CD1c-positive myeloid dendritic cell (primary cell): ENCODE data around the gene CBX7.

Source experiments
- DNase-seq: peaks from one replicate; pipeline ENCODE4 v3.0.0-alpha.2; 2016; ENCODE audit errors: extremely low spot score

The CBX7 gene

GRCh38 chr22:39152511-39153219 lies at the start of gene CBX7:
Gene CBX7 (minus strand): TSS chr22:39152680. CDS start chr22:39152444, 236 bp downstream.
- DNase-seq: peak; percentile 95

GRCh38 chr22:39197578-39197977 lies 45.1 kb upstream of the CBX7 start:
- DNase-seq: no peak

- no peak for DNase-seq
Measured at GRCh38 chr22:39194098-39194497, 41.6 kb upstream of the CBX7 start.

GRCh38 chr22:39188809-39189208 lies 36.3 kb upstream of the CBX7 start:
- no peak for DNase-seq

DNA sequence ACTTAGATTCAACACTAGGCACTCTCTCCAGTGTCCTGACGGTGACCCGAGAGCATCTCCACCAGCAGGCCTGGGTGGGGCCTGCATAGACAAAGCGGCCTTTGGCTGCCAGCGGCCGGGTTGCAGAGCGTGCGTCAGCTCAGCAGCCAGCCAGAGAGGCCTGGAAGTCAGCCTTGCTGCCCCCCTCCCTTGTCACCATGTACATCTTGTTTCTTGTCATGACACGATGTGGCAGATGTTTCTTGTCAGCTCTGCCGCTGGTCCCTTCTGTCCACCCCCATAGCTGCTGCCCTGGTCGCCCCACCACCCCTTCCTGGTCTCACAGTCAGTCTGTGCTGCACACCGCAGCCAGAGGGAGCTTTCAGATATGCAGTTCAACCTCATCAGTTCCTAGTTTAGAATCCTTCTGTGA lies 33.1 kb upstream of the CBX7 start:
- DNase-seq: no peak

DNA sequence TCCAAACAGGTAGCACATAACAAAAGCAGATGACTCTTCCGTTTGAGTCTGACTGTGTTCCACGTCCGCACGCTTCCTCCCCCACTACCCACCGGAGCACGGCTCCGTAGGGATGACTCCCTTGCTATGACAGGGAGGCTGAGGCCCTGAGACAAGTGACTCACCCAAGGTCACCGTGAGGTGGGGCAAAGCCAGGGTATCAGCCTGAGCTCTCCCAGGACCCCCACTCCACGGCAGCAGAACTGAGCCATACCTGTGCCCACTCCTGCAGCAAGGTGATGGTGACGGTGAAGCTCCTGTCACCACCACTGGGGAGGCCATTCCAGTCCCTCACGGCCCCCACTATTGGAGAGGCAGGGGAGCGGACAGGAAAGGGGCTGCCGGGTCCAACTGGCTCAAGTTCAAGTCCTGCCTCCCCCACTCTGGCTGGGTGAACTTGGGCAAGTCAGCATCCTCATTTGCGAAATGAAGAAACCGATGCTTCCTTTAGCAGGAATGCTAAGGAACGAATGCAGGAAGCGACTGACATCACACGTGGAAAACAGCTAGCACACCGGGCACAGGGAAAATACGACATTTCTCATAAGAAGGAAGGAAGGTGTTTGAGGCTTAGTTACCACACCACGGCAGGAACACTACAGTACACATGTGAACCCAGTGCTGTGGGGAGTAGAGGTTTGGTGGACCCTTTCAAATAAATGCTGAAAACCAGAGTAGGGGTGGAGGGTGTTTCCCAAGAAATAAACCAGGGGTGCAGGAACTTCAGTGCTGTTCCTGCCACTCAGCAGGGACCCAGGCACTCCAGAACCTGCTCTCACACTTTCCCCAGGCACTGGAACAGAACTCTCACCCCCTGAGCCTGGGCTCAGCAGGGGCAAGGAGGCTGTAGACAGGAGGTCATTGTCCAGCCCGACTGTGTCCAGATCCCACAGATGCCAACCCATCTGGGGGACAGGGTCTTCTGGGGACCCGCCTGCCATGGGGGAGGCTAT lies 32.4 kb upstream of the CBX7 start:
- DNase-seq: no peak

DNA sequence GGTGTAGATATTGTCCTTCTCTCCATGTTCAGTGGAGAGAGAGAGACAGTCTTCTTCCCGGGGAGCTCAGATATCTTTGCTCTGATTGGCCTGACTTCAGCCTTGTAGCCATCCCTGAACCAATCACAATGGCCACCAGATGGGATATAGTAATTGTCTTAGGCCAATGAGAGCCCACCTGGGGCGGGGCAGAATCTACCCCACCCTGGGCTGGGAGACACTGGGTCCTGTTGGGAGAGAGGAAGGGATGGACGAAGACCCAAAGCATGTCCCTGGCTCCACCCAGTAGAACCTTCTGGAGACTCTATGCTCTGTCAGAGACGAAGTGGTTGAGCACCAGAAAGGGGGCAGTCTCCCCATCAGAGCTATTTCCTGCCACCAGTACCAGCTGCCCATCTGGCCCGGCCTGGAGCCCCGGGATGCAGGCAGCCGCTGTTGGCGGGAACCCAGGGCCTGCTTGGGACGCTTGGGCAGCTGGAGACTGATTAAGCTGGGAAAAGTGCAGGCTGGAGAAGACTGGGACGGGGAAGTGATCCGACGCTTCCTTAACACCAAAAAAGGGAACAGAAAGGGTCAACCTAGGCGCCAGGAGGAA lies 31.6 kb upstream of the CBX7 start:
- peak; percentile 19 for DNase-seq

DNA sequence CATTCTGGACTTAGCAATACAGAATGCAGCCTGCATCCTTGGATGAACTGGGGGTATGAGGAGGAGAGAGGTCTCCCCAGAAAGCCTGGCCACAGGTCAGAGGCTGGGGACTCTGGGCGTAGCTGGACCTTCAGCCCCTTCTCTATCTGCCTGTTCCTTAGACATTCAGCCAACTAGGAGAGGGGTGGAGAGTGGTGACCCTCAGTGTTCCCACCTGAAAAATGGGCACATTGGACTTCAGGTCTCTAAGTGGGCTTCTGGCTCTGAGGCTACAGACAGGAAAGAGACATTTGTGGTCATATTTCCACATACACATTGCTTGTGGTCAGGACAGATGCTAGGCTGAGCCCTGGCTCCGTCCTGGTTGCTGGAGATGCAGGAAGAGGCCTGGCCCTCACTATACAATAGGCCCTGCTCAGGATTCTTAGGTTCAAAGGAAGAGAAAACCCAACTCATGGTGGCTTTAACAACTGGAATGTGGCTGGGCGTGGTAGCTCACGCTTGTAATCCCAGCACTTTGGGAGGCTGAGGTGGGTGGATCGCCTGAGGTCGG lies 30.1 kb upstream of the CBX7 start:
- no peak for DNase-seq

DNA sequence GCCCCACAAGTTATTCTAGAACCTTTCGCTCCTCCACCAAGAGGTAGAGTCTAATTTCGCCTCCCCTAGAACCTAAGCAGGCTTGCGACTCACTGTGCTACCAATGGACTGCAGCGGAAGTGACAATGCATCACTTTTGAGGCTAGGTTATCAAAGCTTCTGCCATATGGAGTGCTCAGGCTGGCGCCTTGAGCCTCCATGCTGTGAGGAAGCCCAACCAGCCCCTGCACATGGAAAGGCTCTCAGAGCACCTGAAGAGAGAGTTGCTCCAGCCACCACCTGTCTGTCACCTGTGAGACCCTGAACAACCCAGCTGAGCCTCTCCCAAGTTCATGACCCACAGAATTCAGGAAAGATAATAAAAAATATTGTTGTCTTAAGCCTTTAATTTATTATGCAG lies 29.3 kb upstream of the CBX7 start:
- no peak for DNase-seq

GRCh38 chr22:39181356-39181755 lies 28.9 kb upstream of the CBX7 start:
- no peak for DNase-seq

DNA sequence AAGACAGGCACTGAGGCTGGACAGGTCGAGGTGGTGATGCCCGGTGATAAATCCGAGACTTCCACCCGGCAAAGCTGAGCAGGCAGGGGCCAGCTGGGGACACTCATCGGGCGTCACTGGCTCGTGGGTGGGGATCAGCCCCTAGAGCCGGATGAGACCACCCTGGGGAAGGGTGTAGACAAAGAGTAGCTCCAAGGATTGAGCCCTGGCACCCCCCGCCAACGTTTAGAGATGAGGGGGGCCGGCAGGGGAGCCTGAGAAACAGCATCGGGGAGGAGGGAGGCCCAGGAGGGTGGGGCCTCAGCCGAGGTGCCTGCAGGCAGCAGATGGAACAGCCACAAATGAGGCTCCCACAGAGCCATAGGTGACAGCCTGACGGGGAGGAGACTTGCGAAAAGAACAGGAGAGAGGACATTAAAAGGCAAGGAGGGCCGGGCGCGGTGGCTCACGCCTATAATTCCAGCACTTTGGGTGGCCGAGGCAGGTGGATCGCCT lies 27.4 kb upstream of the CBX7 start:
- DNase-seq: no peak

- no peak for DNase-seq
Measured at GRCh38 chr22:39179401-39179827, 26.9 kb upstream of the CBX7 start.

GRCh38 chr22:39178206-39179111 lies 26.0 kb upstream of the CBX7 start:
- no peak for DNase-seq

GRCh38 chr22:39177791-39178190 lies 25.3 kb upstream of the CBX7 start:
- DNase-seq: no peak

- no peak for DNase-seq
Measured at GRCh38 chr22:39177456-39177775, 24.9 kb upstream of the CBX7 start.

DNA sequence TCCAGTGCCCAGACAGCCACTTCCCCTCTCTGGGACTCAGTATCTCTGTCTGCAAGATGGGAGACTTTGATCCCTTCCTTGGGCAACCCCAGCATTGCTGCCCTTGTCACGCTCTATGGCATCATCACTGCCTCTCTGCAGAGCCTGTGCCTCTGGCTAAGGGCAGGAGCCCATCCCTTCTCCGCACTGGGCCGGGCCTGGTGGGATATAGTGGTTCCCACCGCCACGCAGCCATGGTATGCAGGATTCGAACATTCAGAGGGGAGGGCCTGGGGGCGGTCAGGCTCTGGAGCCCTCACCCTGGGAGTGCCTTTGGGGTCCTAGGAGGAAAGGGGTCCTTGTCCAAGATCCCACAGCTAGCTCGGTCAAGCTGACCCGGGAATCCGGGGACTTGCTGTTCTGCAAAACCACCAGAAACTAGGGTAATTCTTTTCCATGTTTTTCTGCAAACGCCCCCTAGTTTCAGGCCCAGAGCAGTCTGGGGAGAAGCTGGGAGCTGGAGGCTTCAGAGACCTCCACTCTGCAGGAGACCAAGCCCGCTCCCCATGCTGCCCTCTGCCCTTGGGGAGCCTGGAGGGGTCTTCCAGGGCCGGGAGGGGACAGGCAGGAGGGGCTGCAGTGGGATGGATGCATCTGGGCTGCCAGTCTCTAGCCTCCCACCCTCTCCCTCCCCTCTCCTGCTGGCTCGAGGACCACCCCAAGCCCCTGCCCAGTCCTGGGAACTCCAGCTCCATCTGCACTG lies 24.4 kb upstream of the CBX7 start:
- no peak for DNase-seq

GRCh38 chr22:39176143-39176713 lies 23.7 kb upstream of the CBX7 start:
- no peak for DNase-seq

DNA sequence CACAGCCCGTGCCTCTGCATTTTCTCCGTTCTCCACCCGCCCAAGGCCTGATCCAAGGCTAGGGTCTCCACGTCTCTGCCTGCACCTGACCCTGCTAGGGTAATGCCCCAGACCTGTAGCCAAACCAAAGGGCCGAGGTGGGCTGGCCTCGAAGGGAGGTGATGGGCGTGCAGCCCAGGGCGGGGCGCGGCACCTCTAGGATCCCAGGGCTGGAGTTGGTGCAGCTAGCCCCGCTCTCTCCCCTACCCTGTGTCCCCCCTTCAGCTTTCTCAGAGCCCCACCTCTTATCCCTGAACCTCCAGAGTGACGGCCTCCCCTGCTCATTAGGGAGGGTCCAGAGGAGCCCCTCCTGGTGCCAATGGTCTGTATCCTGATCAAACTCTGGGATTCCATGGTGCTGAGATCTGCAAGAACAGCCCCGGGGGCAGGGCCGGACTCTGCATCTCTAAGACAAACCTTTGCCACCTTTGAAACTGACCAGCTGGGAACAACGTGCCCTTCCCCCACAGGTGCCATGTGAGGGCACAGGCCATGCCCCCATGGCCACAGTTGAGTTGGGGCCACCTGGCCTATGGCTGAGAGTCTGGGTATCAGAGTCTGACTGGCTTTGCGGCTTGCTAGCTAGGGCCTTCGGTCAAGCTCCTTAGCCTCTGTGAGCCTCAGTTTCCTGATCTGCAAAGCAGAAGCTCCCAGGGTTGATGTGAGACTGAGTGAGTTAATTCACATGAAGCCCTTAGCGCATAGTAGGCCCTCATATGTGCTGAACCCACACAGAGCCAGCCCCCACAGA lies 23.1 kb upstream of the CBX7 start:
- DNase-seq: no peak
